Measurements from ENCODE around the gene ZNF681.
"Not testable (repeated sequence)": the region's sequence is repeated elsewhere in the genome, so short reads cannot be mapped to it uniquely, and the experiment has no call there.

The ZNF681 gene

GRCh38 chr19:23706657-23707056 lies 52.0 kb downstream of the ZNF681 start:
- H3K9me3 ChIP-seq (ENCODE audit: insufficient read depth, low read length): no peaks in the 10 kb centered on the region
- no peak overlapping the region for H3K4me3 ChIP-seq (ENCODE audit: low read length)
- no peak overlapping the region for H3K9ac ChIP-seq (ENCODE audit: low read length)
- TF ChIP-seq EZH2phosphoT487 (IDR thresholded peaks at IDR 0.05; ENCODE audit: low read depth): no peak
- TF ChIP-seq CTCF (IDR thresholded peaks at IDR 0.05; ENCODE audit: low read depth, low read length): no peak
- H3K36me3 ChIP-seq (replicated peaks; ENCODE audit: low read depth, low read length): no peaks in the 10 kb centered on the region
- H4K20me1 ChIP-seq (ENCODE audit: insufficient read depth, low read length): no peaks in the 10 kb centered on the region
- H3K4me2 ChIP-seq (ENCODE audit: low read length): no peak overlapping the region
- no peaks in the 10 kb centered on the region for H3K4me1 ChIP-seq (ENCODE audit: low read length)
- no peak overlapping the region for H2AFZ ChIP-seq (ENCODE audit: low read depth, low read length)
- no peaks in the 10 kb centered on the region for H3K27me3 ChIP-seq (ENCODE audit: low read depth, low read length)
- no peaks in the 10 kb centered on the region for H3K79me2 ChIP-seq (ENCODE audit: low read length)
- H3K27ac ChIP-seq (ENCODE audit: low read length): no peak overlapping the region

GRCh38 chr19:23699521-23699860 lies 59.2 kb downstream of the ZNF681 start:
- H2AFZ ChIP-seq (ENCODE audit: low read depth, low read length): no peak overlapping the region
- no peak for TF ChIP-seq CTCF (IDR thresholded peaks at IDR 0.05; ENCODE audit: low read depth, low read length)
- TF ChIP-seq EZH2phosphoT487 (IDR thresholded peaks at IDR 0.05; ENCODE audit: low read depth): no peak
- no peak overlapping the region for H3K4me3 ChIP-seq (ENCODE audit: low read length)
- no peak overlapping the region for H3K9ac ChIP-seq (ENCODE audit: low read length)
- H3K36me3 ChIP-seq (replicated peaks; ENCODE audit: low read depth, low read length): no peaks in the 10 kb centered on the region
- no peaks in the 10 kb centered on the region for H3K27me3 ChIP-seq (ENCODE audit: low read depth, low read length)
- no peaks in the 10 kb centered on the region for H4K20me1 ChIP-seq (ENCODE audit: insufficient read depth, low read length)
- no peak overlapping the region for H3K4me2 ChIP-seq (ENCODE audit: low read length)
- H3K27ac ChIP-seq (ENCODE audit: low read length): no peak overlapping the region
- no peaks in the 10 kb centered on the region for H3K4me1 ChIP-seq (ENCODE audit: low read length)
- no peaks in the 10 kb centered on the region for H3K79me2 ChIP-seq (ENCODE audit: low read length)
- no peaks in the 10 kb centered on the region; the same call in 1 of the 2 replicates for H3K9me3 ChIP-seq (ENCODE audit: insufficient read depth, low read length)

- TF ChIP-seq CTCF (IDR thresholded peaks at IDR 0.05; ENCODE audit: low read depth, low read length) (no peak), EZH2phosphoT487 (IDR thresholded peaks at IDR 0.05; ENCODE audit: low read depth) (no peak)
- no peaks in the 10 kb centered on the region for H4K20me1 ChIP-seq (ENCODE audit: insufficient read depth, low read length)
- no peak overlapping the region for H3K9ac ChIP-seq (ENCODE audit: low read length)
- H3K27me3 ChIP-seq (ENCODE audit: low read depth, low read length): no peaks in the 10 kb centered on the region
- H3K9me3 ChIP-seq (ENCODE audit: insufficient read depth, low read length): no peaks in the 10 kb centered on the region; the same call in 1 of the 2 replicates
- no peak overlapping the region for H2AFZ ChIP-seq (ENCODE audit: low read depth, low read length)
- no peak overlapping the region for H3K4me3 ChIP-seq (ENCODE audit: low read length)
- H3K4me1 ChIP-seq (ENCODE audit: low read length): no peaks in the 10 kb centered on the region
- no peaks in the 10 kb centered on the region for H3K36me3 ChIP-seq (replicated peaks; ENCODE audit: low read depth, low read length)
- H3K27ac ChIP-seq (ENCODE audit: low read length): no peak overlapping the region
- no peaks in the 10 kb centered on the region for H3K79me2 ChIP-seq (ENCODE audit: low read length)
- no peak overlapping the region for H3K4me2 ChIP-seq (ENCODE audit: low read length)
Observed at GRCh38 chr19:23698711-23699520, 59.8 kb downstream of the ZNF681 start.

- H3K9ac ChIP-seq (ENCODE audit: low read length); H4K20me1 ChIP-seq (ENCODE audit: insufficient read depth, low read length); H2AFZ ChIP-seq (ENCODE audit: low read depth, low read length); H3K9me3 ChIP-seq (ENCODE audit: insufficient read depth, low read length); H3K4me2 ChIP-seq (ENCODE audit: low read length); H3K27me3 ChIP-seq (ENCODE audit: low read depth, low read length); H3K27ac ChIP-seq (ENCODE audit: low read length); H3K4me1 ChIP-seq (ENCODE audit: low read length); H3K4me3 ChIP-seq (ENCODE audit: low read length); H3K79me2 ChIP-seq (ENCODE audit: low read length); H3K36me3 ChIP-seq (replicated peaks; ENCODE audit: low read depth, low read length): not testable (repeated sequence)
Observed at GRCh38 chr19:23692937-23693336, 65.8 kb downstream of the ZNF681 start.

Measured in OCI-LY3 (cell line).